ENCODE measurements around the gene PLK3. TPM values are rescaled to one million over a fixed set of nuclear protein-coding genes. Genes with fewer than 3 reads are reported as not detected.
A peak's percentile ranks its signal among the peaks of the same experiment; 100 is the strongest.

PLK3 gene
- total and polyA plus RNA-seq, 10 of the 15 experiments (the other 5 are each of a cell fraction or from before 2014, with no cell fraction given): 1.5 to 23.2 (median 12.1) TPM

- TF ChIP-seq NKRF (conservative IDR thresholded peaks at IDR 0.05): peak; percentile 61
- TF ChIP-seq HCFC1 (IDR thresholded peaks at IDR 0.05; ENCODE audit: low read length): peak; percentile 31; the same call in 1 of the 2 replicates
- TF ChIP-seq RELA (IDR thresholded peaks at IDR 0.05; ENCODE audit: borderline replicate concordance, partially characterized antibody): no peak
- peak; percentile 83 for TF ChIP-seq GATAD2B (conservative IDR thresholded peaks at IDR 0.05; ENCODE audit: low read depth)
- no peak for TF ChIP-seq ZBTB4 (CRISPR knock-in tag; IDR thresholded peaks at IDR 0.05)
- no peak for TF ChIP-seq SKIL (IDR thresholded peaks at IDR 0.05; ENCODE audit: low read depth, poor library complexity, severe bottlenecking)
- no peak for TF ChIP-seq E4F1 (IDR thresholded peaks at IDR 0.05; ENCODE audit: borderline replicate concordance, partially characterized antibody)
- TF ChIP-seq POU2F2 (IDR thresholded peaks at IDR 0.05; ENCODE audit: borderline replicate concordance, low read depth, low read length): no peak
- TF ChIP-seq ZNF207 (IDR thresholded peaks at IDR 0.05; ENCODE audit: borderline replicate concordance): 0 out of 2 replicates have a peak, but pooled peaks have one; percentile 59
- TF ChIP-seq POLR2AphosphoS5 (IDR thresholded peaks at IDR 0.05; ENCODE audit: low read length): 0 out of 2 replicates have a peak, but pooled peaks have one; percentile 24
- TF ChIP-seq ZNF384 (IDR thresholded peaks at IDR 0.05; ENCODE audit: borderline replicate concordance, low read depth, low read length): no peak
- no peak for TF ChIP-seq NFYB (IDR thresholded peaks at IDR 0.05; ENCODE audit: insufficient read depth, low read depth, low read length)
- TF ChIP-seq NR2C2 (IDR thresholded peaks at IDR 0.05; ENCODE audit: borderline replicate concordance, control insufficient read depth, insufficient read length, low read depth): no peak
- no peak for TF ChIP-seq SRF (IDR thresholded peaks at IDR 0.05; ENCODE audit: low read depth in 2 of 2, low read length in 2 of 2)
- no peak for TF ChIP-seq SMAD5 (IDR thresholded peaks at IDR 0.05; ENCODE audit: low read depth)
- no peak for TF ChIP-seq ZNF217 (IDR thresholded peaks at IDR 0.05)
- 0 out of 2 replicates have a peak, but pooled peaks have one; percentile 4 for TF ChIP-seq ZNF24 (IDR thresholded peaks at IDR 0.05)
Observed at GRCh38 chr1:44786138-44786840, 13.9 kb upstream of the PLK3 start (continued).

Measured in GM12878 (cell line).